HG02870 (cell line): Measurements from ENCODE around the gene RBM17.
A peak's percentile ranks its signal among the peaks of the same experiment; 100 is the strongest.

Source experiments
- ATAC-seq: cut with Tn5 transposase; IDR thresholded peaks from one replicate; pipeline ENCODE4 v1.9.1; 2021; ENCODE audit warnings: mild to moderate bottlenecking, moderate library complexity; ENCODE audit not compliant: unreplicated experiment

RBM17 gene

DNA sequence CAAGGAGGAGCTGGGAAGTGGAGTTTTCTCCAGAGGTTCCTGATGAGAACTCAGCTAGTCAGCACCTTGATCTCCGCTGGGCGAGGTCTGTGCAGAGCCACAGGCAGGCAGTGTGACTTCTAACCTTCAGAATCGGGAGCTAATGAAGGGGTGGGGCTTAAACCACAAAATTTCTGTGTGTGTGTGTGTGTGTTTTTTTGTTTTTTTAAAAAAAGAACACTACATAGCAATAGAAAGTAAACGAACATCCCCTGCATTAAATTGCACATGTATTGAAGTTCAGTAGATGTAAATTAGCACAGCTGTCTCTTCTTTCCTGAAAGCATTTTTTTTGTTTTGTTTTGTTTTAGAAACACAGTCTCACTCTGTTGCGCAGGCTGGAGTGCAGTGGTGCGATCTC, 46.2 kb downstream of the RBM17 start:
- ATAC-seq = peak; percentile 46

DNA sequence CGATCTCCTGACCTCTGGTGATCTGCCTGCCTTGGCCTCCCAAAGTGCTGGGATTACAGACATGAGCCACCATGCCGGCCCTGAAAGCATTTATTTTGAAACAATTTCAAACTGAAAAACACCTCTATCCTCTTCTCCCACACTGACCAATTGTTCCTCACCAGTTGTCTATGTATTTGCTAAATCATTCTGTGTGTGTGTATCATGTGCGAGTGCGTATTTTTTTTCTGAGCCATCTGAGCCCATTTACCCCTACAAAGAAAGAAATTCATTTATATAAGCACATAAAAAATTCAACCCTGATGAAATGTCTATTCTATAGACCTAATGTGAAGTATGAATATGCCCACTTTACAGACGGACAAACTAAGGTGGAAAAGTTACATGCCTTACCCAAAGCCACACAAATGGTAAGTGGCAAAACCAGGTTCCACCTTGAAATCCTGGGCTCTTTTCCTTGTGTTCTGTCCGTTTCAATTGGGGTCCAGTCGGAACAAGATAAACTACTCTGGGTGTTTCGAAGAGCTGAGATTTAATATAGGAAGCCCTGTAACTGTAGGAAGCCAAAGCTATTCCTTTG, 46.8 kb downstream of the RBM17 start:
- ATAC-seq = no peak

DNA sequence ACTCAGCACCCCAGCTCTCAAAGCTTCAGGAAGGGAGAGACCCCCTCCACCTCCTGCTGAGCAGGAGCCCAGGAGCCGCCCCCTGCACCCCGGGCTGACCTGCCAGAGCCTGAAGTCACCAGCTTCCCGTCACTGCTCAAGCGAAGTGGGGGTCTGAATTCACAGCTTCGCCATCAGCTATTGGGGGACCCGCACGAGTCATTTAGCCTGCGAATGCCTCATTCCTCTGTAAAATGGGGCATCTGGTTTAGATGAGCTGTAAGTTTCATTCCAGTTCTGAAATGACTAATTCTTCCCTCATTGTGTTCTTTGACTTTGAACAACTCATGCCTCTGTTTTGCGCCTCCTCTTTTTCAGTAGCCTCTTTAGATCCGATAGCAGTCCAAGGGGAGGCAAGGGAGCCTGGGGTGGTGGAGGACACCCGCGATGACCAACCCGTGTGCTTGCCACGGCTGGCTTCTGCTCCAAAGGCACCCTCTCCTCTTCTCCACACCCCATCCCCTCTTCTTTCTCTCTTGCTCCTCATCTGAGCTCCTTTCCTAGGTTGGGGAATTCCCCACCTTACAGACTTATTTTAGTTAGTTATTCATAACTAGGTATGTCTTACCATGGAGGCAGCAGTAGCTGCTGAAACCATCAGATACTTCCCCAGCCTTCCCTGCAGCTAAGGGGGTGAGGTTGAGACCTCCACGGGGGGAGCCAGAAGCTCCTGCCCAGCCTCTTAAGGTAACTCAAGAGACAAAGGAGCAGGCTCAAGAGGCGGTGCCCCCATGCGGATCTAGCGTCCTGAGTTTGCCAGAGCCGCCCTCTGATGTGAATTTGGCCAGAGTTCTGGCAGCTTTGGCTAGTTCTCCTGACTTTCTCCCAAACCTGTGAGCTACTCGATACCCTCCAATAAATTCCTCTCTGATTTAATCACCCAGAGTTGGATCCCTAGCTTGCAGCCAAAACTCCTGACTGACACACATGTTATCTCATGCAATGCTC, 47.7 kb downstream of the RBM17 start:
- ATAC-seq = peak; percentile 60

DNA sequence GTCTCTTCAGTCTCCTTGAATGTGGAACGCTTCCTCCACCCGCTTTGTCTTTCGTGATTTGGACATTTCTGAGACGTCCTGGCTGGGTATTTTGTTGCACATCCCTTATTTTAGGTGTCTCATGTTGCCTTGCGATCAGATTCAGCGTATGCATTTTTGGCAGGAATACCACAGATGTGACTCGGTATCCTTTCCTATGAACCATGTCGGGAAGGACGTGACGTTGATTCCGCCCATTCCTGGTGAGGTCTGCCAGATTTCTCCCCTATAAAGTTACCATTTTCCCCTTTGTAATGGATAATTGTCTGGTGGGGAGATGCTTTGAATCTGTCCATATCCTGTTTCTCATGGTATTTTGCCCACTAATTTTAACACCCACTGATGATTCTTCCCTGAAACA, 49.6 kb downstream of the RBM17 start:
- no peak for ATAC-seq

DNA sequence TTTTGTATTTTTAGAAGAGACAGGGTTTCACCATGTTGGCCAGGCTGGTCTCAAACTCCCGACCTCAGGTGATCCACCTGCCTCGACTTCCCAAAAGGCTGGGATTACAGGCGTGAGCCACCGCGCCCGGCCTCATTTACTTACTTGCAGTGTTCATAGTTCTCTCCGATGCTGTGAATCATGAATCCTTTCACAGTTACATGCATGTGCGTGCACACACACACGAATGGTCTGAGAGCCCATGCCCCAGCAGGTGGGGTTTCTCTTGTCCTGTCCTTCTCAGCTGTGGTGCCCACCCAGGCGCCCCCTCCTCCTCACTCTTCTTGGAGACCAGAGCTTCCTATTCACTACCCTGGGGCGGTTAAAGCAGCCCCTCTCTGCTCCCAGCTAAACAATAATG, 50.6 kb downstream of the RBM17 start:
- no peak for ATAC-seq

DNA sequence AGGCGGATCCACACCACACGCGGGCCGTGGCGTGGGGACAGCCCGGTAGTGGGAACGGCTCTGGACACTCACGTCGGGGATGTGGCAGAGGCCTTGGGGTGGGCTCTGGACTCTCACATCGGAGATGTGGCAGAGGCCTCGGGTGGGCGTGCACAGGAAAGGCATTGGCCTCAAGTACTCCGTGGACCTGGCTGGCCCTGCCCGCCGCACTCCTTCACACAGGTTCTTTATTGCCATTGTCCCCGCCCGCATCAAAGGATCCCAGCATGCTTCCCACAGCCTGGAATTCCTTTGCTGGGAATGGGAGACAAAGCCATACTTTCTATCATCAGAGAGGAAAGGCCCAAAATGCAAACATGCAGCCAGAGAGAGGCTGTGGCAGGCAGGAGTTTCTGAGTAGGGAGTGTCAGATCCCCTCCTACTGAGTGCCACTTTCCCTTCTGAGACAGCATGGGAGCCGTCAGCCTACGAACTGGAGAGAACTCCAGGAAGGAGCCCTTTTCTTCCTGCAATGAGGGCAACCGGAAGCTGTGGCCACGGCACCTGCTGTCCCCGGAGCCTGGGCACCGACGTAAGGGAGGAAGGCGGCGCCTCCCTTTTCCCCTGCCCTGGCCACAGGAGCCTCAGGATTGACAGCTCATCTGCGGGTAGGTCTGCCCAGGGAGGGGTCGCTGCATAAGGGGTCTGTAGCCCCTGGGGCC, 51.5 kb downstream of the RBM17 start:
- ATAC-seq = no peak

DNA sequence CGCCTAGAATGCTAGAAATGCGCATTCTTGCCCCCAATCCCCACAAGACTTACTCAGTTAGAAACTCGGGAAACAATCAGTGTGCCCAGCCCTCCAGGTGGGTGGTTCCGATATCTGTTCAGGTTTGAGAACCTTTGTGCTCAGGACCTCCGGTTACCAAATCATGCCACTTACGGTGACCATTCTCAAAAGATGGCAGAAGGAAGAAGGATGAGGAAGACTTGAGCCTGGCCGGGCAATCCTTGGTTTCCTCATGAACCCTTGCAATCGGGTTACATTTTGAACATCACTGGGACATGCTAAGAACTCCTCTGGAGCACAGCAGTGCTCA, 52.1 kb downstream of the RBM17 start:
- ATAC-seq = no peak

DNA sequence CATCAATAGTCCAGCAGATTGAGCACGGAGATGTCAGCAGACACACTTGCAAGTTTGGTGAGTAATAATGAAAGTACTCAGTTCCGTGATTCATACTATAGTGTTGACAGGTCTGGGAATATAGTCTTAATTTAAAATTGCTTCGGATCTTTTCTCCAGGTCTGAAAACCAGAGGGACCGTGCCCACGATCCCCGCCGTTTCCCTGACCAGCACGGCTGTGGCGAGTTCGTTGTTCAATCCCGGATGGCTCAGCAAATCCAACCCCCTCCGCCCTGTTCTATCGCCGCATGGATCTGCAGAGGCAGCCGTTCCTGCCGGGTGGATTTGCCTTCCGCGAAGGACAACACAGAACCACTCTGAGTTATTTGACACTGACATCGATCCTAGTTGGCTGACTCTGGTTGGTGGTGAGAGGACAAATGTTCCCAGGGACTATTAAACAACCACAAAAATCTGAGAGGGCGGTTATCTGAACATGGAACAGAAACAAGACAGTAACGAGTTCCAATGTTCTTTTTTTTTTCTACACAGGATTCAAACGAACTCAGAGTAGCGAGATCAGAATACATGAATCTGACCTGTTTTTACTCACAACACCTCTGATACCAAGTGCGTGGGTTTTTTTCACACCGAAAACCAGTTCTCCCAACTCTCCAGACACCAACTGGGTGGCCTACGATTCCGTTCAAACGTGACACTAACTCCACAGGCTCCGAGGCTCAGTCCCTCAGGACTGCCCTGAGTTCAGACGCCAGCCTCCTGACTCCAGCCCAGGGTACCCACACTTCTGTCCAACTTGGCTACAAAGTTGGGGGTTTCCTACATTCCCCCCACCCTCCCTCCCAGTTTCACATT, 52.7 kb downstream of the RBM17 start:
- ATAC-seq = peak; percentile 52

DNA sequence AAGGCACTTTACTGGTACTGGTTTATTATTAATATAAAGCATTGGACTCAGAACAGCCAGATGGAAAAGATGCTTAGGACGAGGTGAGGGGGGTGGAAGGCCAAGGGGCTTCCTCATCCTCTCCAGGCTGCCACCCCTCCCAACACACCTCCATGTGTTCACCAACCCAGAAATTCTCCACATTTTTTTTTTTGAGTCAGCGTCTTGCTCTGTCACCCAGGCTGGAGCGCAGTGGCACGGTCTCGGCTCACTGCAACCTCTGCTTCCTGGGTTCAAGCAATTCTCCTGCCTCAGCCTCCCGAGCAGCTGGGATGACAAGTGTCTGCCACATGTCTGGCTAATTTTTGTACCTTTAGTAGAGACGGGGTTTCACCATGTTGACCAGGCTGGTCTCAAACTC, 53.4 kb downstream of the RBM17 start:
- peak; percentile 2 for ATAC-seq

DNA sequence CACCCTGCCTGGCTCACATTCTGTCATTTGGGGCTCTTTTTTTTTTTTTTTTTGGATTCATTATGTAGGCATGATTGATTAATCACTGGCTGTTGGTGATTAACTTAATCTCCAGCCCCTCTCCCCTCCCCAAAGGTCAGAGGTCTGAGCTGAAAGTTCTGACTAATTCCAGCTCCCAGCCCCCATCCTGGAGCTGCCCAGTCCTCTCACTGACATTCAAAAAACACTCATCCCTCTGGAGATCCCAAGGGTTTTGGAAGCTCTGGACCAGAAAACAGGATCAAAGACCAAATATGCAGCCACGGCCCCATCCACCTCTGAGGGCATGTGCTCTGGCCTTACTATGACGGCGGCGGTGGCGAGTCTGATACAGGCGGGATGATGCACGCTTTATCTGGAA, 53.8 kb downstream of the RBM17 start:
- ATAC-seq = no peak

DNA sequence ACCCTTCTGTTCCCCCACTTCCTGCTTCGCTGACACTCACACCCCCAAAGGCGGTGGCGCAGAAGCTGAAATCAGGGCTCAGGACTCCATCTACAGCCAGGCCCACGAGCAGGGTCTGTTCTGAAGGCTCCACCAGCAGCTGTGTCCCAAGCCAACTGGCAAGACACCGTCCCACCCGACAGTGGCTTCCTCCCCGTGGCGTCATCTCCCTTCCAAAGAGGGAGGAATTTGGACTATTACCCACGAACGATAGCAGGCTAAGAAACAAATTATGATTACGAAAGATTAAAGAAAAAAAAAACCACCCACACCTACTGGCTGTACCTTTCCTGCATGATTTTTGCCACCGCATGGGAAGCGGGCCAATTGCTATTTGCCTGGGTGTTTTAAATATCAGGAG, 54.3 kb downstream of the RBM17 start:
- ATAC-seq = no peak

DNA sequence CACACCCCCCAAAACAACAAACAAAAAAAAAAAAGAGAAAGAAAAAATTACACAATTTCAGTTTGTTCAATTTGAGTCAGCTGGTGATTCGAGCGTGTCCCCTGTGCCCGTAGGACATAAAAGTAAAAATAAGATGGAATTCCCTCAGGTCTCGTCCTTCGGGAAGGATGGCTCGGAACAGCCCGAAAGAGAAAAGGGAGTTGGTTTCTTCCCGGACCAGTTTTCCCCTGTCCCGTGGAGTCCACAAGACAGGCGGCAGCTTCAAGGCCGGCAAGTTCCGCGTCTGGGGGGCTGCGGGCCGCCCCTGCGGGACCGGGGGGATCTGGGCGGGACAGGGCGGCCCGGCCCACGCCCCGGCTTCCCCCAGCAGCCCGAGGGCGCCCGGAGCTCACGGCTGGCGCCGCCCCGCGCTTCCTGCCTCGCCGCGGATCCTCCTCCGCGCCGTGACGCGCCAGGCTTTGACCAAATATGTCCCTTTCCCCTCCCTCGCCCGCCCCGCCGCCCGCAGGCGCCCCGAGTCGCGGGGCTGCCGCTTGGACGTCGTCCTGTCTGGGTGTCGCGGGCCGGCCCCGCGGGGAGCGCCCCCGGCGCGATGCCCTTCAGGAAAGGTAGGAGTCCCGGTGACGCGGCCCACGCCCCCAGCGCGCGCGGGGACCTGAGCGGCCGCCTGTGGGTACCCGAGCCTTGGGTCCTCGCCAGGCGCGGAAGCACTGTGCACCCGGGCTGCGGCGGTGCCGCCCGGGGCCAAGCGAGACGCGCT, 55.8 kb downstream of the RBM17 start:
- ATAC-seq = peak; percentile 60

DNA sequence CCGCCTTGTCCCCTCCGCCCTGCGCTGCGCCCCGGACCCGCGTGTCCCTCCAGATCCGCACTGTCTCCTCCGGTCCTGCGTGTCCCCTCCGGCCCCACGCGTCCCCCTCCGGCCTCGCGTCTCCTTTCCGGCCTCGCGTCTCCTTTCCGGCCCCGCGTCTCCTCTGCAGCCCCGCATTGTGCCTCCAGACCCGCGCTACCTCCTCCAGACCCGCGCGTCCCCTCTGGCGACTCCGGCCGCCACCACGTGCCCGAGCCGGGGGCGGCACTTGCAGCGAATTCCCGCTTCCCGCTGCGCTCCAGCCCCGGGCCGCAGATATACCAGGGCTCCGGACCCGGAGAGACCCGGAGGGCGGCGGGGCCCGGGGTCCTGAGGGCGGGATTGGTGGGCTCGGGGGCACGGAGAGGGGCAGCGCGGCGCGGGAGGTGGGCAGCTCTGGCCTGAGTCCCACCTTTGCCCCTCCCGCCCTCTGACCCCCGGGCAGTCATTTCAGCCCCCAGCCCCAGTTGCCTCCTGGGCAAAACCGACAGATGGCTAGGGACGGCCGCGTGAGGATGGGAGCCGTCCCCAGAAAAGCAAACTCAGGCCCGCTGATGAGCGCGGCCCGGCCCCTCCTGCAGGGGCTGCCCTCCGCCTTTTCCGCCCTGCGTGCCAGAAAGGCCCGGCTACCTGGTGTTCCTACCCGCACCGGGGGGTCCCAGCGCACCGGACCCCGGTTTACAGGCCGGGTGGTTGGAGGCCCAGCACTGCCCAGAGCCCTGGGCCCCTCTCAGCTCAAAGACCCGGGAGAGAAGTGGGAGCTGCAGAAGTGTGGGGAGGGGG, 56.5 kb downstream of the RBM17 start:
- ATAC-seq = no peak

DNA sequence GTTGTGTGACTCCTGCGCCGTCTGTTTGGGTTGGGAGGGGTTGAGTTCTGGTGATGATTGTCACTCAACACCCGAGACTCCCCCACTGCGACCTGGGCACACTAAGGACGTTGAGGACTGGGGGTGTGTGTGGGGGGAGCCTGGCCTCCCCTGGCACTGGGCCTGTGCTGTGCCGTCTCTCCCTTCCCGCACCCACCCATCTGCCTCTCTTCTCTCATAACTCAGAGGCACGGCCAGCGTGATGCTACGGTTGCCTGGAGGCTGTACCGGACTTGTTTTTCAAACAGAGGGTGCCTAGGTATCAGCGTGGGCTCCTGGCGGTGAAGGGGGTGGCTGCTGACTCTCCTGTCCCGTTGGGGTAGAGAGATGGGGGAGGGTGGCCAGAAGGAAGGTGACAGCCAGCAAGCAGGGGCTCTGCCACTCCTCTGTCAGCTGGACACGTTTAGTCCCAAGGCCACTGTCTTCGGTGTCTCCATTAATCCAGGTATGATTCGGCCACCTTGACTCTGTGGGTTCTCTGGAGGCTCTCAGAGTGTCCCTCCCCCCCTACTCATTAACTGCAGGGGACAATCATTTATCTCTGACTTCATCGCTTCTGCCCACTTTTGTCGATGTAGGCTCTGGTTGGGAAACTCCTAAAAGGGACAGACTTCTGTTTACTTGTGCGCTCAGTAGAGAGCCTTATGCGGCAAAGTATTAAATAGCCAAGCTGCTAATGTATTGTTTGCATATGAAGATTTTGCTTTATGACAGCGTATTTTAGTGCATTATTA, 57.4 kb downstream of the RBM17 start:
- ATAC-seq = no peak

DNA sequence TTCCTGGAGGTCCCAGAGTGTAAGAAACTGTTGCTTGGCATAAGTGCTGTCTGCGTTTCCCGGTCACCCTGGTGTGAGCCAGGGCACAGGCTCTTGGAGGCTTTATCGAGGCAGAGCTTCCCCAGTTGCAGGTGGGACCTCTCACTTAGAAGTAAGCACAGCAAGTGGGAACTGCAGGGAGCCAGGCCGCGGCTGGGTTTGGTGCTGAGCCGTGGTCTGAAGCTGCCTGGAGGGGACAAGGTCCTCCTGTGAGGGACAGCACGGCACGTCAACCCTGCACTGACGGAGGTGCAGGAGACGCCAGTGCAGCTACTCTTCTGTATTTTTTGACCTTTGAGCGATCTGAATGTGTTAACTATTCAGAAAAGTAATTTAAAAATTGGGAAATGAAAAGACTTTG, 58.1 kb downstream of the RBM17 start:
- ATAC-seq = no peak

DNA sequence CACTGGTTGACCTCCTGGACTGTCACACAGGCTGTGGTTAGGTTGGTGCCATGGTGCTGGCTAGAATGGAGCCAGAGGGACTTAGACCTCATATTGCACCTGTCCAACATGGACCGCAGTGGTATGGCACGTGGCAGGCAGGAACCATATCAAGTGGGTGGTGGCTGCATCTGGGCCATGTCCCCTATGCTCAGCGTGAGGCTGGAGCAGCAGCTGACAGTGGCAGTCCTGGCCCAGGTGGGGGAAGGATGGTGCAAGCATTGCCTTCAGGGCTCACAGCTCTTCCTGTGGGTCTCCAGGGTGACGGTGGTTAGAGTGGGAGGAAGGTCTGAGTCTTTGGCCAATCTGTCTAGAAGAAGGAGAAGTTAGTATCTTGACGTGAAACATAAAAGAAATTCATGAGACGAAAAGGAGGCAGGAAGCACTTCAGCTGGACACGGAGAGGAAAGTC, 59.4 kb downstream of the RBM17 start:
- no peak for ATAC-seq

DNA sequence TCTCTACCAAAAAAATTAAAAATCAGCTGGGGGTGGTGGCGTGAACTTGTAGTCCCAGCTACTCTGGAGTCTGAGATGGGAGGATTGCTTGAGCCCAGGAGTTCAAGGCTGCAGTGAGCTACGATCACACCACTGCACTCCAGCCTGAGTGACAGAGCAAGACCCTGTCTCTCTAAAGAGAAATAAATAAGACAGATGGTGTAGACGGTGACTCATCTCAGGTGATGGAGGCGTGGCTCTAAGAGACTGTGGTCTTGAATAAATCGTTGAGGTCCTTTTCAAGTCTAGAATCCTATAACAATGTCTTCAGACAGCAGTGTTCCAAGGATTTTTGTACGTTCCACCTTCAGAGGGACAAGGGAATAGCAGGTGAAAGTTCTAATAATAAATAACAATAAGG, 60.1 kb downstream of the RBM17 start:
- ATAC-seq = no peak

DNA sequence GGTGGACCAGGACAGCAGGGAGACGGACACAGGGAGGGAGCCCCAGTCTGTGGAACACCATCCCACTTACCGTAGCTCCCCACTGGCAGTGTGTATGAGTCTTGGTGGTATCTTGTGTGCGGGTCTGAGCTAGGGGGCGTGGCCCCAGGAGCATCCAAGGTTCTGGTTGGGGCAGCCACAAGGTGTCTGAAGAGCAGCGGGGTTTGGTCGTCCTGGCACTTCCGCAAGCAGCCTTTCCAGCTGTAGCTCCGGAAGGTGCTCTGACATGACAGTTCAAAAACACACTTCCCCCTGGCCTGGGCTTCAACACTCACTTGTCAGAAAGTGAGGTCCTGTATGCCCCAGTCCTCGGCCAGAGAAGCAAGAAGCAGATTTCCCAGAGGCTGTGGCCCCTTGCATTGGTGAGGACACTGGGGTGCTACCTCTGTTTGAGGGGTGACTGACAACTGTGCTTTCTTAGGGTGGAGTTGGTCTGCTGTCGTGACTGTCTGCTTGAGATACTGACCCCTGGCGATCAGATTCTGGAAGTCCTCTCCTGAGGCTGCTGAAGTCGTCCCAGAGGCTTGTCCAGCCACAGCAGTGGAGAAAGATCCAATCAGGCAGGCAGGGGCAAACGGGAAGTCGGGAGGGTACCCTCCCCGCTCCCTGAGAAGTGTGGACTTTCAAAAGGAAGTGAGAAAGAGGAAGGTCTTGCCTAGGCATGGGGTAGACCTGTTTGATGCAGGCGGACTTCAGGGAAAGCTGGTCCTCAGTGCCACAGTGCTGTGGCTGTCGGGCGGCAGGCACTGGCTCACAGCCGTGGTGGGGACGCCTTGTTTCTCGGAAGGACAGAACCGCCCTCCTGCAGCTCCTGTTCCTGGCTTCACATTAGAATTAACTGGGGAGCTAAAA, 62.5 kb downstream of the RBM17 start:
- ATAC-seq = peak; percentile 74
